Measurements from ENCODE around the gene GSAP.

Gene GSAP

GRCh38 chr7:77327067-77327931 is 88.8 kb downstream of the GSAP start:
- DNase-seq (ENCODE audit: low spot score), result peak; percentile 75

GRCh38 chr7:77326131-77326530 is 90.0 kb downstream of the GSAP start:
- DNase-seq (ENCODE audit: low spot score), result peak; percentile 76

GRCh38 chr7:77321300-77321699 is 94.8 kb downstream of the GSAP start:
- DNase-seq (ENCODE audit: low spot score), result no peak

GRCh38 chr7:77320714-77321113 is 95.4 kb downstream of the GSAP start:
- DNase-seq (ENCODE audit: low spot score), result no peak

- no peak for DNase-seq (ENCODE audit: low spot score)
Measured at GRCh38 chr7:77320137-77320536, 96.0 kb downstream of the GSAP start.

- DNase-seq (ENCODE audit: low spot score), result no peak
Measured at GRCh38 chr7:77318019-77318418, 98.1 kb downstream of the GSAP start.

GRCh38 chr7:77316219-77316978 is 99.8 kb downstream of the GSAP start:
- DNase-seq (ENCODE audit: low spot score), result peak; percentile 46

- no peak for DNase-seq (ENCODE audit: low spot score)
Measured at GRCh38 chr7:77315182-77315591, 101.0 kb downstream of the GSAP start.

GRCh38 chr7:77313876-77314480 is 102.2 kb downstream of the GSAP start:
- DNase-seq (ENCODE audit: low spot score), result no peak

- no peak for DNase-seq (ENCODE audit: low spot score)
Measured at GRCh38 chr7:77313085-77313484, 103.1 kb downstream of the GSAP start.

- peak; percentile 54 for DNase-seq (ENCODE audit: low spot score)
Measured at GRCh38 chr7:77310982-77311381, 105.2 kb downstream of the GSAP start.

GRCh38 chr7:77309714-77310220 is 106.4 kb downstream of the GSAP start:
- peak; percentile 92 for DNase-seq (ENCODE audit: low spot score)

- DNase-seq (ENCODE audit: low spot score), result peak; percentile 77
Measured at GRCh38 chr7:77308792-77309191, 107.4 kb downstream of the GSAP start.

GRCh38 chr7:77306231-77307067 is 109.7 kb downstream of the GSAP start:
- peak; percentile 53 for DNase-seq (ENCODE audit: low spot score)

- no peak for DNase-seq (ENCODE audit: low spot score)
Measured at GRCh38 chr7:77295549-77295948, 120.6 kb downstream of the GSAP start.

- DNase-seq (ENCODE audit: low spot score), result no peak
Measured at GRCh38 chr7:77293046-77293445, 123.1 kb downstream of the GSAP start.

- DNase-seq (ENCODE audit: low spot score), result no peak
Measured at GRCh38 chr7:77290425-77290824, 125.7 kb downstream of the GSAP start.

- no peak for DNase-seq (ENCODE audit: low spot score)
Measured at GRCh38 chr7:77289387-77289786, 126.8 kb downstream of the GSAP start.

- peak; percentile 54 for DNase-seq (ENCODE audit: low spot score)
Measured at GRCh38 chr7:77288676-77289320, 127.4 kb downstream of the GSAP start.

GRCh38 chr7:77284616-77285015 is 131.5 kb downstream of the GSAP start:
- no peak for DNase-seq (ENCODE audit: low spot score)

GRCh38 chr7:77284005-77284404 is 132.1 kb downstream of the GSAP start:
- no peak for DNase-seq (ENCODE audit: low spot score)
